Kidney (tissue), 14 donors: ENCODE results near the gene CCDC50. TPM values are rescaled to one million over a fixed set of nuclear protein-coding genes. Genes with fewer than 3 reads are reported as not detected.

Experiments
- DNase-seq, 5 donors: peaks; one replicate each; pipeline ENCODE4 v3.0.0-alpha.2; 2013 to 2020
- FAIRE-seq: peaks from 2 replicates; lab custom pipeline; 2012; peaks lifted over from hg19 to GRCh38; lab: Jason Lieb, UNC
- H3K27ac ChIP-seq, 2 donors: one replicate each; pipeline ENCODE4 v1.7.0; 2013; ENCODE audit warnings: low read depth in 2 of 2, low read length in 2 of 2, inconsistent platforms in 1 of 2
- H3K27me3 ChIP-seq: one replicate; pipeline ENCODE4 v1.7.1; 2013; ENCODE audit warnings: low read length, inconsistent platforms; ENCODE audit not compliant: control insufficient read depth, insufficient read depth
- H3K36me3 ChIP-seq, 3 donors: one replicate each; pipeline versions ENCODE4 v1.7.0 to v1.7.1; 2013; ENCODE audit warnings: low read length in 3 of 3, control low read depth in 1 of 3, inconsistent platforms in 1 of 3; ENCODE audit not compliant: insufficient read depth in 3 of 3, control insufficient read depth in 2 of 3
- H3K4me1 ChIP-seq, 3 donors: one replicate each; pipeline versions ENCODE4 v1.7.0 to v1.7.1; 2013; ENCODE audit warnings: low read length in 3 of 3, inconsistent platforms in 1 of 3, low read depth in 1 of 3; ENCODE audit not compliant: control insufficient read depth in 2 of 3, insufficient read depth in 2 of 3
- H3K4me3 ChIP-seq, 3 donors: one replicate each; pipeline versions ENCODE4 v1.7.0 to v1.8.1; 2013; ENCODE audit warnings: low read length in 3 of 3, control low read depth in 1 of 3, inconsistent platforms in 1 of 3
- H3K9ac ChIP-seq, 3 donors: one replicate each; pipeline versions ENCODE4 v1.7.0 to v1.7.1; 2013; ENCODE audit warnings: low read length in 3 of 3, control low read depth in 1 of 3, inconsistent platforms in 1 of 3
- H3K9me3 ChIP-seq, 3 donors: one replicate each; pipeline versions ENCODE4 v1.7.0 to v1.7.1; 2013; ENCODE audit warnings: low read length in 3 of 3, control low read depth in 1 of 3, inconsistent platforms in 1 of 3; ENCODE audit not compliant: control insufficient read depth in 2 of 3, insufficient read depth in 1 of 3
- CTCF ChIP-seq: IDR thresholded peaks from 3 replicates; pipeline ENCODE4 v1.5.1; 2012; ENCODE audit warnings: mild to moderate bottlenecking, moderate library complexity, borderline replicate concordance; ENCODE audit not compliant: insufficient read depth; ENCODE audit errors: extremely low read depth
- intact Hi-C: fragments of 100-400 bp; cut with DNase I; formaldehyde crosslinking; loops from one replicate; pipeline ENCODE4 v1.11.1; 2022
- polyA plus RNA-seq: library from polyadenylated mRNA; stranded (reverse); fragments of 350-450 nt; fragmentation: Illumina TruSeq; extraction: RNeasy Lipid Tissue Mini Kit (QIAGEN cat#74804); gene quantifications from one replicate; pipeline ENCODE4 v1.2.3, GENCODE V29; 2014; ENCODE audit warnings: low read depth, low replicate concordance; ENCODE audit not compliant: insufficient read depth
- total RNA-seq: library from RNA; stranded (reverse); fragmentation: NEBNext Ultra II Directional; extraction: Animal tissue kit (Norgen Biotek cat#: 25700); gene quantifications from one replicate; pipeline ENCODE4 v1.2.1, GENCODE V29; 2021
- donor health status: control.
- donor health status: control.
- donor health status: control.
- donor health status: control.
- donor health status: control.
- donor health status: DM: yes; HTN: yes; CAD: no.
- donor health status: Normal renal cell carcinoma (clear cell type).

CCDC50 gene
- total and polyA plus RNA-seq, 2 donors from 2014 or later = 34.7 to 105 TPM

- Histone ChIP-seq H3K4me3 (no peak overlapping the region), H3K9ac (no peak overlapping the region), H3K36me3 (peaks cover 2 to 6% (median 6%) of the 10 kb centered on the region in 3 donors), H3K4me1 (no peaks in the 10 kb centered on the region), H3K27ac (no peak overlapping the region), H3K27me3 (no peaks in the 10 kb centered on the region), H3K9me3 (no peaks in the 10 kb centered on the region)
- DNase-seq (no peak), FAIRE-seq (no peak)
- TF ChIP-seq CTCF = no peak
- intact Hi-C loops = no loop called here
Measured at GRCh38 chr3:191393146-191393545, 64.0 kb downstream of the CCDC50 start.

- H3K9me3 ChIP-seq = no peaks in the 10 kb centered on the region
- TF ChIP-seq CTCF = no peak
- FAIRE-seq (no peak), DNase-seq (no peak)
- intact Hi-C loops = no loop called here
- no peaks in the 10 kb centered on the region for H3K4me1 ChIP-seq
- H3K27ac ChIP-seq = no peak overlapping the region
- peaks cover 0 to 4% (median 0%) of the 10 kb centered on the region in 3 donors for H3K36me3 ChIP-seq
- no peak overlapping the region for H3K9ac ChIP-seq
- H3K4me3 ChIP-seq = no peak overlapping the region
- H3K27me3 ChIP-seq = no peaks in the 10 kb centered on the region
Measured at GRCh38 chr3:191397771-191398170, 68.6 kb downstream of the CCDC50 start.

- Histone ChIP-seq H3K9ac (no peak overlapping the region), H3K4me1 (no peaks in the 10 kb centered on the region), H3K9me3 (no peaks in the 10 kb centered on the region), H3K36me3 (peaks cover 0 to 4% (median 0%) of the 10 kb centered on the region in 3 donors), H3K27ac (no peak overlapping the region), H3K4me3 (no peak overlapping the region), H3K27me3 (no peaks in the 10 kb centered on the region)
- DNase-seq (no peak), FAIRE-seq (no peak)
- intact Hi-C loops = no loop called here
- TF ChIP-seq CTCF = no peak
Measured at GRCh38 chr3:191398607-191399006, 69.4 kb downstream of the CCDC50 start.

GRCh38 chr3:191399918-191400317 lies 70.7 kb downstream of the CCDC50 start:
- intact Hi-C loops = no loop called here
- TF ChIP-seq CTCF = no peak
- no peak overlapping the region for H3K9ac ChIP-seq
- H3K27ac ChIP-seq = no peak overlapping the region
- no peak overlapping the region for H3K4me3 ChIP-seq
- no peaks in the 10 kb centered on the region for H3K27me3 ChIP-seq
- H3K9me3 ChIP-seq = no peaks in the 10 kb centered on the region
- peaks cover 0 to 4% (median 0%) of the 10 kb centered on the region in 3 donors for H3K36me3 ChIP-seq
- DNase-seq (no peak), FAIRE-seq (no peak)
- H3K4me1 ChIP-seq = no peaks in the 10 kb centered on the region
